ENCODE results near the gene CEP192.
"Not testable (repeated sequence)": the region's sequence is repeated elsewhere in the genome, so short reads cannot be mapped to it uniquely, and the experiment has no call there.

CEP192 gene

GRCh38 chr18:12995424-12995823, 4.3 kb downstream of the CEP192 start:
- no peak for DNase-seq

DNA sequence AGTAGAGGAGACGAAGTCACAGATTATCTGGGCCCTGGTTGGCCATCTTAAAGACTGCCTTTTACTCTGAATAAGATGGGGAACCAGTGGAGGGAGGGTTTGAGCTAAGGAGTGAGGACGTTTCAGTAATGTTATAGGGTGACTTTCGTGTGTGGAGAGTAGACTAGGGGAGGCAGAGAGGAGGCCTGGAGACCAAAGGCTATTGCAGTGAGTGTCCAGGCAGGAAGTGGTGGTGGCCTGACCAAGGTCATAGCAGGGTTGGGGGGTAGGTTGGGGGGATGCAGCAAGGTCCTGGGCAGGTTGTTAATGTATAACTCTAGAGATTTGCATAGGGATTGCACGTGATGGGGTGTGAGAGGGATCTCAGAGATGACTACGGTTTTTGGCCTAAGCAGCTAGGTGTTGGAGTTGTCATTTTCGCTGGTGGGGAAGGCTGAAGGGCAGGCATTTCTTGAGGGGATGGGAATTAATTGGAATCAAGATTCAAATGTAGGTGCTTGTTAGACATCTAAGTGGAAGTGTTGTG, 4.9 kb downstream of the CEP192 start:
- DNase-seq: no peak

GRCh38 chr18:12996661-12997292, 5.6 kb downstream of the CEP192 start:
- no peak for DNase-seq

DNA sequence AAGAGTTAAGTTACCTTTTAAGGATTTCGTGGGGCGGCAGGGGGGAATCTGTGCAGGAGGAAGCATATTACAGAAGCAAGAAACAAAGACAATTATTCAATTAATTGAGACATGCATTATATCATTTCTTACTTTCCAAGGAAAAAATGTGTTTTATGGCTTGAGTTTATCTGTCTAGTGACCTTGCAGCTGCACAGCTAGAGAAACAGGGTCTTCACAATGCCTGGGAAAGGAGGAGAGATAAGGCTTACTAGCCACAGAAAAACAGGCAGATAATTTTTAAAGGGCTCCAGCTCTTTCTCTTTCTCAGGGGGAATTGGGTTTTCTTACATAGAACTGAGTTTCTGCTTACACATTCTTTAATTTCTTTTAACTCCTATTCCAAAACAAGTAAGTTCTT, 6.2 kb downstream of the CEP192 start:
- not testable (repeated sequence) for DNase-seq

GRCh38 chr18:12998332-12999060, 7.3 kb downstream of the CEP192 start:
- no peak for DNase-seq

GRCh38 chr18:13003466-13003896, 12.3 kb downstream of the CEP192 start:
- no peak for DNase-seq

DNA sequence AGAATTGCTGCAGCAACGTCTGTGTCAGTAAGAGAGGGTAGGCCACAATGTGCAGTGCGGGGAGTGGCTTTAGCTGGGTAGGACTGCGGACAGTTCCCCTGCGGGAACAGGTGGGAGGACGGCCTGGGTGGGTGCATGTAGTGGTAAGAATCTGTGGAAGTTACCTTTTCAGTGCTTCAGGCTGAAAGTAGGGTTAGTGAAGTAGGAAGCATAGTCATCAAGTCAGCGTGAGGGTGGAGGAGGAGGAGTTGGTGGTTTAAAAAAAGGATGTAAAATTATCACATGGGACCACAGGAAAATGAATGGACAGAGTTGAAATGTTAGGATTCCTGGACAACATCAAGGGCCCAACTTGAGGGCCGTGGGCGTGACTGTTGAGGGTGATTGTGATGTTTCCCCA, 13.2 kb downstream of the CEP192 start:
- DNase-seq: no peak

GRCh38 chr18:13005289-13005688, 14.1 kb downstream of the CEP192 start:
- DNase-seq: no peak

GRCh38 chr18:13006531-13007247, 15.5 kb downstream of the CEP192 start:
- DNase-seq: no peak

GRCh38 chr18:13007248-13007560, 16.0 kb downstream of the CEP192 start:
- DNase-seq: no peak

DNA sequence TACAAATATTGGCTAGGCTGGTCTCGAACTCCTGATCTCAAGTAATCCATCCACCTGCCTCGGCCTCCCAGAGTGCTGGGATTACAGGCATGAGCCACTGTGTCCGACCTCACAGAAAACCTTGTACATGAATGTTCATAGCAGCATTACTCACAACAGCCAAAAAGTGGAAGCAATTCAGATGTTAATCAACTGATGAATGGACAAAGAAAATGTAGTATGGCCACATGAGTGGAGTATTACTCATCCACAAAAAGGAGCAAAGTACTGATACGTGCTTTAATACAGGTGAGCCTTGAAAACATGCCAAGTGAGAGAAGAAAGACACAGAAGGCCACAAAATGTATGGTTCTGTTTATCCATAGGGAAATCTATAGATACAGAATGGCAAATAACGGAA, 20.6 kb downstream of the CEP192 start:
- no peak for DNase-seq

DNA sequence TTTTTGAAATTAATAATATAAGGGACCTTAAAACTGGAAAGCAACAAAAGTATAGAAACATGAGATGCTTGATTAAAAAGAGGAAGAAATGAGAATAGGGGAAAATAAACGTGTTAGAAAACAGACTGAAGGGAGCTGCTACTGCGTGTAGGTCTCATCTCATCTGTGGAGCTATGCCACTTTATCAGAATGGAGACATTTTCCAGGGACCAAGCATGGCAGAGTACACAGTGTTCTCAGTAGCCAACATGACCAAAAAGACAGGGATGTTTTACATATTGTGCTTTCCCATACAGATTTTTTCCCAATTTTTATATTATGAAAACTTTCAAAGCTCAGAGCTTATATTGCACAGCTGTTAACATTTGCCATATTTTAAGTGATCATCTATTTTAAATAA, 23.1 kb downstream of the CEP192 start:
- DNase-seq: no peak

- DNase-seq: no peak
Measured at GRCh38 chr18:13014818-13015217, 23.7 kb downstream of the CEP192 start.

DNA sequence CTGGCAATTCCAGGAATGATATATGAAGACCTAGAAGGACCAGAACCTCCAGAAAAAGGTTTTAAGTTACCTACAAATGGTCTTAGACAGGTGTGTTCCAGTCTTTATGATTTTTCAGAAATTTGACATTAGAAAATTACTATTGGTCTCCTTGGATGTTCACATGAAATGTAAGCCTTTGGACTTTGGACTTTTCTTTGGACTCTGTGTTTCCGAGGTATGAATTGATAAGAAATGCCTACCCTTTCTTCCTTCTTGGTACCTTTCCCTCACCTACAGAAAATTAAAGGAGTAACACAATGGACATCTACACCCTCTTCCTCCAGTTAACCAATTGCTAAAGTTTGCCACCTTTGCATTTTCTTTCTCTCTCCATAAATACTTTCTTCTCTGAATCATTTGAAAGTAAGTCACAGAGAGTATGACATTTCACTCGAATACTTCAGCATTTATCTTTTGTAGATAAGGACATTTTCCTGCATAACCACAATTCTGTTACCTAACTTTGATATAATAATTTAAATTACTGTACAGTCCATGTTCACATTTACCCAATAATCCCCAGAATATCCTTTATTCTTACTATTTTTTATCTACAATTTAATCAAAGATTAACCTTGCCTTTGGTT, 26.2 kb downstream of the CEP192 start:
- no peak for DNase-seq

GRCh38 chr18:13018374-13018773, 27.2 kb downstream of the CEP192 start:
- DNase-seq: no peak

- DNase-seq: no peak
Measured at GRCh38 chr18:13019301-13019700, 28.1 kb downstream of the CEP192 start.

DNA sequence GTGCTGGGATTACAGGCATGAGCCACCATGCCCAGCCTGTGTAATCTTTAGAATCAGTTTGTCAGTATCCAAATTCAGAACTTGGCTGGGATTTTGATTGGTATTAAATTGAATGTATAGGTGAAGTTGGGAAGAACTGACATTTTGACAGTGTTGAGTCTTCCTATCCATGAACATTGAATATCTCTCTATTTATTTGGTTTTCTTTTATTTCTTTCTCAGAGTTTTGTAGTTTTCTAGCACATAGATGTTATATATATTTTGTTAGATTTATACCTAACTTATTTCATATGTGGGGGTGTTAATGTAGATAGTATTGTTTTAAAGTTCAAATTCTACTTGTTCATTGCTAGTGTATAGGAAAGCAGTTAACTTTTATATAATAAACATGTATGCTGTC, 31.5 kb downstream of the CEP192 start:
- DNase-seq: no peak

DNA sequence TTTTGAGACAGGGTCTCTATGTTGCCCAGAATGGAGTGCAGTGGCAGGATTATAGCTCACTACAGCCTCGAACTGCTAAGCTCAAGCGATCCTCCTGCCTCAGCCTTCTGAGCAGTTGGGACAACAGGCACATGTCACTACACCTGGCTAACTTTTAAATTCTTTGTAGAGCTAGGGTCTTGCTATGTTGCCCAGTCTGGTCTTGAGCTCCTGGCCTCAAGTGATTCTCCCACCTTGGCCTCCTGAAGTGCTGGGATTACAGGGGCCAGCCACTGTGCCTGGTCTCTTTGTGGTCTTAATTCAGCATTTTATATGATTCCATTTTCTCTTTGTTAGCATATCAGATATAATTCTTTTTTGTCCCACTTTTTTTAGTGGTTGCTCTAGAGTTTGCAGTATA, 34.1 kb downstream of the CEP192 start:
- no peak for DNase-seq

DNA sequence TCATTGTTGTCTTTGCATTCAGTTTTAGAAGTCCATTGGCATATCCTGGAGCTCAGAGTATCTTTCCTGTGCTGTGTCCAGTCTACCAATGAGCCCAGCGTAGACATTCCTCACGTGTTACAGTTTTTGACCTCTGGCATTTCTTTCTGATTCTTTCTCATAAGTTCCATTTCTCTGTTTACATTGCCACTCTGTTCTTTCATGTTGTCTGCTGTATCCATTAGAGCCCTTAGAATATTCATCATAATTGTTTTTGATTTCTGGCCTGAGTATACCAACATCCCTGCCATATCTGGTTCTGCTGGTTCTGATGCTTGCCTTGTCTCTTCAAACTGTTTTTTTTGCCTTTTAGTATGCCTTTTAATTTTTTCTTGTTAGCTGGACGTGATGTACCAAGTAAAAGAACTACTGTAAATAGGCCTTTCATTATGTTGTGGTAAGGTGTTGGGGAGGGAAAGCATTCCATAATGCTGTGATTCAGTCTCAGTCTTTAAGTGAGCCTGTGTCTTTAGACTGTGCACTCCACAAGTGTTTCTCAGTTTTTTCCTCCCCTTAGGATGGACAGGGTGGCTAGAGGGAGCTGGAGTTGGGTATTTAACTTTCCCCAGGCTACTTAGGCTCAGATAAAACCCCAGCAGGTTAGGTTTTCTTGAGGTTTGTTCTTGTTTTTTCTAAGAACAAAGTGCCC, 35.6 kb downstream of the CEP192 start:
- DNase-seq: no peak

- DNase-seq: no peak
Measured at GRCh38 chr18:13028869-13029268, 37.7 kb downstream of the CEP192 start.

DNA sequence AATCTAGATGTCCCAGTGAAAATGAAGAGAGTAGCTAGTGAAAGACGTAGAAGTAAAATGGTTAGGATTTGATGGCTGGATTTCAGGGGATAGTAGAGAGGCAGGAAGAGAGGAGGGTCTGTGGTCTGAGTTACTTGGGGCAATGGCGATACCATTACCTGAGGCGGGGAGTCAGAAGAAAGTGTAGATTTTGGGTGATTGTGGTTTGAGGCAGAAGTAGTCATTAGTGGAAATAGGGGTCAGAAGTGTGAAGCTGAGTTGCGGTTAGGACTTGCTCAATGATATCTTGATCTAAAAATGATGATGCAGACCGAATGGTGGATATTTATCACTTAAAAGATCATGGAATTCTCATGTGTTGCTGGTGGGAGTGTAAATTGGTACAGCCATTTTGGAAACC, 41.0 kb downstream of the CEP192 start:
- no peak for DNase-seq

- no peak for DNase-seq
Measured at GRCh38 chr18:13035249-13035914, 44.2 kb downstream of the CEP192 start.
